Fibroblast of lung (primary cell): ENCODE results near the gene ABCC9.

Experiments used
- EZH2 ChIP-seq: IDR thresholded peaks from 2 replicates; pipeline ENCODE4 v1.5.1; 2012; ENCODE audit warnings: low read length, control low read depth, mild to moderate bottlenecking; ENCODE audit errors: missing control alignments
- TF ChIP-seq, protein P1 (sequence below), 2 donors: IDR thresholded peaks in 1 of 2; conservative IDR thresholded peaks in 1 of 2; 1 replicate in 1 of 2; 2 replicates in 1 of 2; pipeline ENCODE4 v1.5.1; 2011 to 2012; ENCODE audit warnings: low read length in 2 of 2, control low read depth in 1 of 2, inconsistent platforms in 1 of 2, low read depth in 1 of 2, mild to moderate bottlenecking in 1 of 2

GRCh38 chr12:21809100-21809499 is 132.1 kb downstream of the ABCC9 start:
- TF ChIP-seq, protein P1, sequence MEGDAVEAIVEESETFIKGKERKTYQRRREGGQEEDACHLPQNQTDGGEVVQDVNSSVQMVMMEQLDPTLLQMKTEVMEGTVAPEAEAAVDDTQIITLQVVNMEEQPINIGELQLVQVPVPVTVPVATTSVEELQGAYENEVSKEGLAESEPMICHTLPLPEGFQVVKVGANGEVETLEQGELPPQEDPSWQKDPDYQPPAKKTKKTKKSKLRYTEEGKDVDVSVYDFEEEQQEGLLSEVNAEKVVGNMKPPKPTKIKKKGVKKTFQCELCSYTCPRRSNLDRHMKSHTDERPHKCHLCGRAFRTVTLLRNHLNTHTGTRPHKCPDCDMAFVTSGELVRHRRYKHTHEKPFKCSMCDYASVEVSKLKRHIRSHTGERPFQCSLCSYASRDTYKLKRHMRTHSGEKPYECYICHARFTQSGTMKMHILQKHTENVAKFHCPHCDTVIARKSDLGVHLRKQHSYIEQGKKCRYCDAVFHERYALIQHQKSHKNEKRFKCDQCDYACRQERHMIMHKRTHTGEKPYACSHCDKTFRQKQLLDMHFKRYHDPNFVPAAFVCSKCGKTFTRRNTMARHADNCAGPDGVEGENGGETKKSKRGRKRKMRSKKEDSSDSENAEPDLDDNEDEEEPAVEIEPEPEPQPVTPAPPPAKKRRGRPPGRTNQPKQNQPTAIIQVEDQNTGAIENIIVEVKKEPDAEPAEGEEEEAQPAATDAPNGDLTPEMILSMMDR (conservative IDR thresholded peaks at IDR 0.05 in 1 of 2, IDR thresholded peaks at IDR 0.05 in 1 of 2; ENCODE audit: low read depth in 1 of 2, low read length in 2 of 2) = no peak
- no peak for TF ChIP-seq EZH2
